ENCODE results near the gene DPEP1. TPM values are rescaled to one million over a fixed set of nuclear protein-coding genes. Genes with fewer than 3 reads are reported as not detected.

DPEP1 gene
- total and polyA plus RNA-seq, 2 donors (not counting 3 experiments of a cell fraction or from before 2014, with no cell fraction given), result 0.37 to 0.44 TPM

- peak overlapping the region; percentile 27 for H3K4me2 ChIP-seq (ENCODE audit: insufficient read depth, low read length)
- FAIRE-seq, result no peak
- intact Hi-C loops (cut with micrococcal nuclease) (no loop called here), dilution Hi-C loops (cut with MboI; ENCODE audit: extremely low pct_ligation_motif_present, low sequenced_read_pairs) (no loop called here)
- H3K4me1 ChIP-seq (ENCODE audit: control insufficient read depth, extremely low read depth, insufficient read depth, low read length), result no peaks in the 10 kb centered on the region
- H3K36me3 ChIP-seq (ENCODE audit: control insufficient read depth in 2 of 2, extremely low read depth in 1 of 2, insufficient read depth in 2 of 2, low read length in 2 of 2), result no peaks in the 10 kb centered on the region
- H3K27ac ChIP-seq (ENCODE audit: insufficient read depth, low read depth, low read length), result no peak overlapping the region
- H2AFZ ChIP-seq (ENCODE audit: low read depth, low read length), result no peak overlapping the region
- no peaks in the 10 kb centered on the region for H3K9me1 ChIP-seq (replicated peaks; ENCODE audit: control insufficient read depth, extremely low read depth, insufficient read depth, low read length)
- ChIA-PET POLR2A (no interaction called here), CTCF (interaction anchor here (1.1 to 1.9 kb wide), 3 partner anchors 10 to 66 kb away, joined by 3 to 4 read pairs (median 4); no protein-coding TSS in a partner anchor)
- H3K79me2 ChIP-seq (ENCODE audit: control insufficient read depth, insufficient read depth, low read length), result no peaks in the 10 kb centered on the region
- BruUV-seq (replicated peaks), result no TSS peak
- no peak overlapping the region for H3K9ac ChIP-seq (replicated peaks; ENCODE audit: extremely low read depth, insufficient read depth, low read length)
- DNase-seq (ENCODE audit: low read depth, low spot score), result no peak
- no peak for TF ChIP-seq POLR2A (IDR thresholded peaks at IDR 0.05; ENCODE audit: low read depth, low read length)
- no peak for TF ChIP-seq MYC (IDR thresholded peaks at IDR 0.05; ENCODE audit: low read depth, low read length)
- no peak for TF ChIP-seq CTCF (IDR thresholded peaks at IDR 0.05; ENCODE audit: extremely low read depth in 1 of 2, insufficient read depth in 1 of 2, low read depth in 1 of 2, low read length in 2 of 2)
- no peak for TF ChIP-seq JUN (IDR thresholded peaks at IDR 0.05; ENCODE audit: borderline replicate concordance, insufficient read depth, insufficient read length, low read depth)
- H3K27me3 ChIP-seq (ENCODE audit: control insufficient read depth in 2 of 2, insufficient read depth in 2 of 2, low read length in 2 of 2), result no peaks in the 10 kb centered on the region
- no peak overlapping the region for H3K4me3 ChIP-seq (replicated peaks in 1 of 3; ENCODE audit: insufficient read depth in 1 of 3, low read depth in 1 of 3, low read length in 3 of 3)
- no peaks in the 10 kb centered on the region for H4K20me1 ChIP-seq (replicated peaks; ENCODE audit: control insufficient read depth, extremely low read depth, insufficient read depth, low read length)
- no peaks in the 10 kb centered on the region for H3K9me3 ChIP-seq (replicated peaks; ENCODE audit: control insufficient read depth, insufficient read depth, low read length)
These were observed 55.3 kb downstream of the DPEP1 start for GRCh38 chr16:89668790-89669158.

- H3K36me3 ChIP-seq (ENCODE audit: control insufficient read depth in 2 of 2, extremely low read depth in 1 of 2, insufficient read depth in 2 of 2, low read length in 2 of 2), result no peaks in the 10 kb centered on the region
- dilution Hi-C loops (cut with MboI; ENCODE audit: extremely low pct_ligation_motif_present, low sequenced_read_pairs), result no loop called here
- H3K4me2 ChIP-seq (ENCODE audit: insufficient read depth, low read length), result no peak overlapping the region
- DNase-seq (ENCODE audit: low read depth, low spot score) (no peak), FAIRE-seq (no peak)
- intact Hi-C loops (cut with micrococcal nuclease), result no loop called here
- H4K20me1 ChIP-seq (replicated peaks; ENCODE audit: control insufficient read depth, extremely low read depth, insufficient read depth, low read length), result no peaks in the 10 kb centered on the region
- H3K9me1 ChIP-seq (replicated peaks; ENCODE audit: control insufficient read depth, extremely low read depth, insufficient read depth, low read length), result no peaks in the 10 kb centered on the region
- H3K27me3 ChIP-seq (ENCODE audit: control insufficient read depth in 2 of 2, insufficient read depth in 2 of 2, low read length in 2 of 2), result no peaks in the 10 kb centered on the region
- no peak overlapping the region for H3K27ac ChIP-seq (ENCODE audit: insufficient read depth, low read depth, low read length)
- no peaks in the 10 kb centered on the region for H3K79me2 ChIP-seq (ENCODE audit: control insufficient read depth, insufficient read depth, low read length)
- ChIA-PET CTCF (interaction anchor here (0.8 kb wide), 1 partner anchor 10 kb away, joined by 3 read pairs; no protein-coding TSS in a partner anchor), POLR2A (no interaction called here)
- H3K9ac ChIP-seq (replicated peaks; ENCODE audit: extremely low read depth, insufficient read depth, low read length), result no peak overlapping the region
- no TSS peak for BruUV-seq (replicated peaks)
- H2AFZ ChIP-seq (ENCODE audit: low read depth, low read length), result no peak overlapping the region
- H3K4me1 ChIP-seq (ENCODE audit: control insufficient read depth, extremely low read depth, insufficient read depth, low read length), result no peaks in the 10 kb centered on the region
- TF ChIP-seq JUN (IDR thresholded peaks at IDR 0.05; ENCODE audit: borderline replicate concordance, insufficient read depth, insufficient read length, low read depth), result no peak
- no peak overlapping the region for H3K4me3 ChIP-seq (replicated peaks in 1 of 3; ENCODE audit: insufficient read depth in 1 of 3, low read depth in 1 of 3, low read length in 3 of 3)
- H3K9me3 ChIP-seq (replicated peaks; ENCODE audit: control insufficient read depth, insufficient read depth, low read length), result no peaks in the 10 kb centered on the region
These were observed 56.3 kb downstream of the DPEP1 start for GRCh38 chr16:89669755-89670154.

All from endothelial cell of umbilical vein (primary cell).